Type B pancreatic cell (in vitro differentiated cells): ENCODE data around the gene PLSCR5. TPM values are rescaled to one million over a fixed set of nuclear protein-coding genes. Genes with fewer than 3 reads are reported as not detected.

Experiments
- DNase-seq: peaks from one replicate; pipeline ENCODE4 v3.0.0; 2021; ENCODE audit warnings: mixed read lengths; ENCODE audit not compliant: unreplicated experiment; ENCODE audit errors: extremely low spot score
- H3K27ac Mint-ChIP-seq: 2 replicates; pipeline ENCODE4 v1.8.0; 2021; ENCODE audit warnings: mild to moderate bottlenecking, mixed read lengths
- H3K27me3 Mint-ChIP-seq: 2 replicates; pipeline ENCODE4 v1.8.0; 2021; ENCODE audit warnings: mixed read lengths
- H3K36me3 Mint-ChIP-seq: 2 replicates; pipeline ENCODE4 v1.8.0; 2021; ENCODE audit warnings: mixed read lengths
- H3K4me1 Mint-ChIP-seq: one replicate; pipeline ENCODE4 v1.8.0; 2021; ENCODE audit warnings: mixed read lengths; ENCODE audit not compliant: unreplicated experiment
- H3K4me3 Mint-ChIP-seq: 2 replicates; pipeline ENCODE4 v1.8.0; 2021; ENCODE audit warnings: mild to moderate bottlenecking, mixed read lengths
- H3K9me3 Mint-ChIP-seq: 2 replicates; pipeline ENCODE4 v1.8.0; 2021; ENCODE audit warnings: mixed read lengths
- total RNA-seq: library from RNA; stranded (reverse); gene quantifications from 2 replicates; pipeline ENCODE4 v1.2.1, GENCODE V29; 2021; ENCODE audit warnings: low replicate concordance
- TF ChIP-seq, protein P1 (sequence below): fragments of 200-600 bp; sonication (generic); conservative IDR thresholded peaks from 2 replicates; pipeline ENCODE4 v1.5.0; 2021; ENCODE audit warnings: antibody characterized with exemption, mild to moderate bottlenecking

Gene PLSCR5
- total RNA-seq, 1 donor from 2014 or later, result not detected

- H3K27me3 Mint-ChIP-seq, result no peaks in the 10 kb centered on the region
- TF ChIP-seq, protein P1, sequence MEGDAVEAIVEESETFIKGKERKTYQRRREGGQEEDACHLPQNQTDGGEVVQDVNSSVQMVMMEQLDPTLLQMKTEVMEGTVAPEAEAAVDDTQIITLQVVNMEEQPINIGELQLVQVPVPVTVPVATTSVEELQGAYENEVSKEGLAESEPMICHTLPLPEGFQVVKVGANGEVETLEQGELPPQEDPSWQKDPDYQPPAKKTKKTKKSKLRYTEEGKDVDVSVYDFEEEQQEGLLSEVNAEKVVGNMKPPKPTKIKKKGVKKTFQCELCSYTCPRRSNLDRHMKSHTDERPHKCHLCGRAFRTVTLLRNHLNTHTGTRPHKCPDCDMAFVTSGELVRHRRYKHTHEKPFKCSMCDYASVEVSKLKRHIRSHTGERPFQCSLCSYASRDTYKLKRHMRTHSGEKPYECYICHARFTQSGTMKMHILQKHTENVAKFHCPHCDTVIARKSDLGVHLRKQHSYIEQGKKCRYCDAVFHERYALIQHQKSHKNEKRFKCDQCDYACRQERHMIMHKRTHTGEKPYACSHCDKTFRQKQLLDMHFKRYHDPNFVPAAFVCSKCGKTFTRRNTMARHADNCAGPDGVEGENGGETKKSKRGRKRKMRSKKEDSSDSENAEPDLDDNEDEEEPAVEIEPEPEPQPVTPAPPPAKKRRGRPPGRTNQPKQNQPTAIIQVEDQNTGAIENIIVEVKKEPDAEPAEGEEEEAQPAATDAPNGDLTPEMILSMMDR, result no peak
- no peaks in the 10 kb centered on the region for H3K36me3 Mint-ChIP-seq
- no peak overlapping the region for H3K4me3 Mint-ChIP-seq
- H3K9me3 Mint-ChIP-seq, result no peaks in the 10 kb centered on the region
- no peak for DNase-seq
- no peak overlapping the region for H3K27ac Mint-ChIP-seq
- no peaks in the 10 kb centered on the region for H3K4me1 Mint-ChIP-seq
Observed at GRCh38 chr3:146626403-146627122, 21.4 kb upstream of the PLSCR5 start.

DNA sequence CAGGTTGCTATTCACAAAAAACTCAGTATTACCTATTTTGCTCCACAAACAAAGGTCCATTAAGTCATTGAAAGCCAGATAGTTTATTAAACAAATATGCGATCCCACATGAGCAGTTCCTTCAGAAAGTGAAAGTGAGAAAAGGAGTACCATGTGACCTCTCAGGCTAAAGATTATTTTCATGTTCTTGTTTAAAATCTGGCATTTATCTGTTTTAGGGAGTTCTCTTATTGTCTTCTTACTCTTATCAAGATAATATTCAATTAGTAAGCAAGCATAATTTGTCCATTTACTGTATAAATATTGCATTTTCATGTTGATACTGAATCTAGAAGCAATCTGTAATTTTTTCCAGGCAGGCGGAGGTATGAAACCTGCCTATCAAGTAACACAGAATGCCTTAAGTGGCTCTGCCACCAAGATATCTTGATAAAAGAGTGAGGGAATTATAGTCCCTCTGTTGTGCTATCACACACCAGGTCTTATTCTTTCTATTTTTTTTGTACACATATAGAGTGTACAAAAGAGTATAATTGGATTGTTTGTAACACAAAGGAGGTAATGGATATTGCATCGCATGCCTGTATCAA lies 20.1 kb upstream of the PLSCR5 start:
- H3K27me3 Mint-ChIP-seq, result no peaks in the 10 kb centered on the region
- H3K4me1 Mint-ChIP-seq, result no peaks in the 10 kb centered on the region
- no peaks in the 10 kb centered on the region for H3K36me3 Mint-ChIP-seq
- TF ChIP-seq, protein P1, result no peak
- H3K9me3 Mint-ChIP-seq, result no peaks in the 10 kb centered on the region
- H3K4me3 Mint-ChIP-seq, result no peak overlapping the region
- no peak for DNase-seq
- H3K27ac Mint-ChIP-seq, result no peak overlapping the region

DNA sequence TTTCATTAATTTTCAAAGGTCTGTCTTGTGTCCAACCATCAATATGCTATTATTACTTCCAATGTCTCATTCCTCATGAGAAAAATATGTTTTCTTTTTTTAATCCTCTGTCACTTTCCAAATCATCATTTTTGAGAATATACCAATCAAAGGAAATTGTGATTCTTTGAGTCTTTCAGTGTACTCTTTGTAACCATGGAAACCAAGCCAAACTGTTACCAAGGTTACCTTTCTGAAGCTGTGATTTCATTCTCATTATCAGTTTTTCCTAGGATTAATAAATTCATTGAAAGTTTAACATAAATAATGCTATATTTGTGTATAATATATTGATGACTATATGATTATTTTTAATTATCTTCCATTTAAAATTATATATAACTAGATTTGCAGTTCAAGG lies 16.6 kb upstream of the PLSCR5 start:
- DNase-seq, result no peak
- no peak overlapping the region for H3K27ac Mint-ChIP-seq
- no peaks in the 10 kb centered on the region for H3K9me3 Mint-ChIP-seq
- no peak overlapping the region for H3K4me3 Mint-ChIP-seq
- no peaks in the 10 kb centered on the region for H3K27me3 Mint-ChIP-seq
- TF ChIP-seq, protein P1, result no peak
- no peaks in the 10 kb centered on the region for H3K4me1 Mint-ChIP-seq
- no peaks in the 10 kb centered on the region for H3K36me3 Mint-ChIP-seq

- no peaks in the 10 kb centered on the region for H3K27me3 Mint-ChIP-seq
- no peaks in the 10 kb centered on the region for H3K36me3 Mint-ChIP-seq
- no peak overlapping the region for H3K4me3 Mint-ChIP-seq
- H3K27ac Mint-ChIP-seq, result no peak overlapping the region
- TF ChIP-seq, protein P1, result no peak
- H3K4me1 Mint-ChIP-seq, result no peaks in the 10 kb centered on the region
- DNase-seq, result no peak
- H3K9me3 Mint-ChIP-seq, result no peaks in the 10 kb centered on the region
Observed at GRCh38 chr3:146612015-146612414, 6.9 kb upstream of the PLSCR5 start.

DNA sequence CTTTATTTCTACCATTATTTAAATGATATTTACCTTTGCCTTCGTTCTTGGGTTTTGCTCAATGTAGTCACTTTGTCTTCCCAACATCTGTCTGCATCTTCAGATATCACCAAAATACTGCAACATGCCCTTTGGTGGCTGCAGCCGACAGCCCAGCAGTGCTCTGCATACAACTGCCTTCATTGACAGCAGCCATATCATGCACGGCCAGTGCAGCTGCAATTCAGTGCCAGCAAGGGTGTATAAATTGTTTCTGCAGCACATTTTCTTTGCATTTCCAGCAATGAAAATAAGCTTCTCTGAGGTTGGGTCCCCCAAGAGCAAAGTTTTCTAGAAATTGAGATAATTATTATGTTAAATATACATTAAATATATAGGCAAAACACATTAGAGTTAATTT lies 6.0 kb upstream of the PLSCR5 start:
- DNase-seq, result no peak
- H3K36me3 Mint-ChIP-seq, result no peaks in the 10 kb centered on the region
- H3K27me3 Mint-ChIP-seq, result no peaks in the 10 kb centered on the region
- TF ChIP-seq, protein P1, result no peak
- no peaks in the 10 kb centered on the region for H3K9me3 Mint-ChIP-seq
- no peak overlapping the region for H3K27ac Mint-ChIP-seq
- no peaks in the 10 kb centered on the region for H3K4me1 Mint-ChIP-seq
- no peak overlapping the region for H3K4me3 Mint-ChIP-seq
